A673 (cell line): Measurements from ENCODE around the gene HOXA13.
A peak's percentile ranks its signal among the peaks of the same experiment; 100 is the strongest.

Experiments used
- EZH2 ChIP-seq: fragments of 200-600 bp; sonication (generic); IDR thresholded peaks from 2 replicates; pipeline ENCODE4 v1.6.1; 2017; ENCODE audit warnings: borderline replicate concordance, low read depth, mild to moderate bottlenecking, mixed read lengths, antibody characterized with exemption, low read length; ENCODE audit not compliant: poor library complexity, severe bottlenecking
- TF ChIP-seq, protein P1 (sequence below): fragments of 300-800, 200-600 bp; sonication (generic); conservative IDR thresholded peaks from 2 replicates; pipeline ENCODE4 v1.5.1; 2017; ENCODE audit warnings: low read depth, mild to moderate bottlenecking, antibody characterized with exemption, low read length, moderate library complexity, mixed read lengths

DNA sequence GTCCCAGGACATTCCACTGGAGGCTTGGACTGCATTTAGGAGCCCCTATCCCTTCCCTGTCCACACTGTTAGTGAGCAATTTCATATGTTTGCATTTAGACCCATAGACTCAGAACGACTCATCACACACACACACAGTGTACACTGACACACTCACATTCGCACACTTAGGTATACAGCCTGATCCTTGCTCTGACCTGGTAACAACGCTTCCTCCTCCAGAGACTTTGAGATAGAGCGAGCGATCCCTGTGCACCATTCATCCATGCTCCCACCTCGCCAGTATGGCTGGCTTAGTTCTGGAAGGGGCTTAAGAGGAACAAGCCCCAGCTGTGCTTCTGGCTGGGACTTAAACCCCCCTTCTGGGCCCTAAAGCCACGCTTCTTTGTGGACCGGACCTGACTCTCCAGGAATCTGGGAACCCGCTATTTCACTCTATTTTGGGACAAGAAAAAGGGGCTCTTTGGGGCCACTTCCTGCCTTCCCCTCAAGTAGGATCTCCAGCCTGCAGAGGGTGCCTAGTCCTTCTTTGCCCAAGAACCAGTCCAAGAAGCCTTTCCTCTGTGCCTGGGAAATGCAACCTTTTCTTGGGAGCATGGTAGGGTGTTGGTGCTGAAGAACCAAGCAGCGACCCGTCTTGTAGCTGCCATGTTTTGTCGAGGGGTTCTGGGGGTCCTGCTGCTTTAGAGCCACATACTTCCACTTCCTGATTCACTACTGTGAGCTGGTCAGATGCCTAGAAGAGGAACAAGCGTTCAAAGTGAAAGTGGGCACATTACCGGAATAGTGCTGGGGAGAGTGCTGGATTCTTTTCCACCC is 1.1 kb upstream of the HOXA13 start:
- TF ChIP-seq, protein P1, sequence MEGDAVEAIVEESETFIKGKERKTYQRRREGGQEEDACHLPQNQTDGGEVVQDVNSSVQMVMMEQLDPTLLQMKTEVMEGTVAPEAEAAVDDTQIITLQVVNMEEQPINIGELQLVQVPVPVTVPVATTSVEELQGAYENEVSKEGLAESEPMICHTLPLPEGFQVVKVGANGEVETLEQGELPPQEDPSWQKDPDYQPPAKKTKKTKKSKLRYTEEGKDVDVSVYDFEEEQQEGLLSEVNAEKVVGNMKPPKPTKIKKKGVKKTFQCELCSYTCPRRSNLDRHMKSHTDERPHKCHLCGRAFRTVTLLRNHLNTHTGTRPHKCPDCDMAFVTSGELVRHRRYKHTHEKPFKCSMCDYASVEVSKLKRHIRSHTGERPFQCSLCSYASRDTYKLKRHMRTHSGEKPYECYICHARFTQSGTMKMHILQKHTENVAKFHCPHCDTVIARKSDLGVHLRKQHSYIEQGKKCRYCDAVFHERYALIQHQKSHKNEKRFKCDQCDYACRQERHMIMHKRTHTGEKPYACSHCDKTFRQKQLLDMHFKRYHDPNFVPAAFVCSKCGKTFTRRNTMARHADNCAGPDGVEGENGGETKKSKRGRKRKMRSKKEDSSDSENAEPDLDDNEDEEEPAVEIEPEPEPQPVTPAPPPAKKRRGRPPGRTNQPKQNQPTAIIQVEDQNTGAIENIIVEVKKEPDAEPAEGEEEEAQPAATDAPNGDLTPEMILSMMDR: no peak
- TF ChIP-seq EZH2: peak; percentile 88
